H9 (cell line): ENCODE measurements around the gene DBNL. TPM values are rescaled to one million over a fixed set of nuclear protein-coding genes. Genes with fewer than 3 reads are reported as not detected.
A peak's percentile ranks its signal among the peaks of the same experiment; 100 is the strongest.
"Not testable (repeated sequence)": the region's sequence is repeated elsewhere in the genome, so short reads cannot be mapped to it uniquely, and the experiment has no call there.

ENCODE experiments used
- DNase-seq: peaks from one replicate; pipeline ENCODE4 v3.0.0-alpha.2; 2017
- H2AFZ ChIP-seq: one replicate; pipeline ENCODE4 v1.6.1; 2013; ENCODE audit warnings: mild to moderate bottlenecking, low read length, control low read depth, moderate library complexity
- H2AK5ac ChIP-seq: 2 replicates; pipeline ENCODE4 v1.6.1; 2013; ENCODE audit warnings: low read length, control low read depth, mixed read lengths; ENCODE audit not compliant: insufficient read length
- H2BK120ac ChIP-seq: one replicate; pipeline ENCODE4 v1.6.1; 2013; ENCODE audit warnings: low read depth, mild to moderate bottlenecking, low read length, control low read depth, inconsistent platforms; ENCODE audit not compliant: poor library complexity, severe bottlenecking
- H2BK12ac ChIP-seq: 2 replicates; pipeline ENCODE4 v1.6.1; 2013; ENCODE audit warnings: low read length, control low read depth, mixed read lengths, low read depth; ENCODE audit not compliant: insufficient read length
- H2BK15ac ChIP-seq: 2 replicates; pipeline ENCODE4 v1.6.1; 2013; ENCODE audit warnings: low read depth, low read length, control low read depth
- H2BK20ac ChIP-seq: one replicate; pipeline ENCODE4 v1.6.1; 2013; ENCODE audit warnings: low read depth, mild to moderate bottlenecking, low read length, control low read depth, inconsistent platforms; ENCODE audit not compliant: poor library complexity, severe bottlenecking
- H2BK5ac ChIP-seq: 2 replicates; pipeline ENCODE4 v1.6.1; 2013; ENCODE audit warnings: low read length, control low read depth, mixed read lengths; ENCODE audit not compliant: insufficient read length
- H3K14ac ChIP-seq: 2 replicates; pipeline ENCODE4 v1.6.1; 2013; ENCODE audit warnings: low read length, control low read depth; ENCODE audit not compliant: insufficient read depth
- H3K18ac ChIP-seq: 2 replicates; pipeline ENCODE4 v1.6.1; 2013; ENCODE audit warnings: low read depth, mild to moderate bottlenecking, mixed read lengths, low read length, control low read depth; ENCODE audit not compliant: insufficient read length
- H3K23ac ChIP-seq: 2 replicates; pipeline ENCODE4 v1.6.1; 2013; ENCODE audit warnings: low read length, control low read depth, mixed read lengths, low read depth; ENCODE audit not compliant: insufficient read length
- H3K23me2 ChIP-seq: 2 replicates; pipeline ENCODE4 v1.6.1; 2013; ENCODE audit warnings: low read depth, mild to moderate bottlenecking, mixed read lengths, low read length, control low read depth; ENCODE audit not compliant: insufficient read length, poor library complexity, severe bottlenecking
- H3K27ac ChIP-seq: 2 replicates; pipeline ENCODE4 v1.5.1; 2013; ENCODE audit warnings: low read length, control low read depth, mixed read lengths, low read depth; ENCODE audit not compliant: insufficient read length
- H3K27me3 ChIP-seq: 2 replicates; pipeline ENCODE4 v1.6.1; 2013; ENCODE audit warnings: low read length, control low read depth, inconsistent platforms; ENCODE audit not compliant: insufficient read depth
- H3K4ac ChIP-seq: 2 replicates; pipeline ENCODE4 v1.6.1; 2013; ENCODE audit warnings: low read depth, mild to moderate bottlenecking, control low read depth, inconsistent platforms, low read length, moderate library complexity
- H3K4me1 ChIP-seq: 2 replicates; pipeline ENCODE4 v1.6.1; 2013; ENCODE audit warnings: low read length, control low read depth, inconsistent platforms; ENCODE audit not compliant: insufficient read depth
- H3K4me2 ChIP-seq: 2 replicates; pipeline ENCODE4 v1.6.1; 2013; ENCODE audit warnings: low read length, control low read depth, mixed read lengths; ENCODE audit not compliant: insufficient read length, insufficient read depth
- H3K56ac ChIP-seq: 2 replicates; pipeline ENCODE4 v1.6.1; 2013; ENCODE audit warnings: low read depth, mild to moderate bottlenecking, mixed read lengths, low read length, control low read depth; ENCODE audit not compliant: insufficient read length
- H3K79me1 ChIP-seq: 2 replicates; pipeline ENCODE4 v1.6.1; 2013; ENCODE audit warnings: low read depth, mild to moderate bottlenecking, moderate library complexity, low read length, control low read depth, inconsistent platforms; ENCODE audit not compliant: insufficient read depth, poor library complexity, severe bottlenecking
- H3K79me2 ChIP-seq: 2 replicates; pipeline ENCODE4 v1.6.1; 2013; ENCODE audit warnings: low read length, control low read depth, inconsistent platforms; ENCODE audit not compliant: insufficient read depth
- H3K9ac ChIP-seq: 2 replicates; pipeline ENCODE4 v1.6.1; 2013; ENCODE audit warnings: low read length, control low read depth, mixed read lengths; ENCODE audit not compliant: insufficient read length; ENCODE audit errors: extremely low read depth
- H3K9me3 ChIP-seq: one replicate; pipeline ENCODE4 v1.6.1; 2013; ENCODE audit warnings: low read depth, low read length, inconsistent platforms; ENCODE audit not compliant: control insufficient read depth
- H3T11ph ChIP-seq: one replicate; pipeline ENCODE4 v1.6.1; 2013; ENCODE audit warnings: mild to moderate bottlenecking, low read length, control low read depth, inconsistent platforms
- H4K20me1 ChIP-seq: one replicate; pipeline ENCODE4 v1.6.1; 2013; ENCODE audit not compliant: control insufficient read depth, insufficient read length, insufficient read depth
- H4K5ac ChIP-seq: 2 replicates; pipeline ENCODE4 v1.6.1; 2013; ENCODE audit warnings: low read depth, mild to moderate bottlenecking, mixed read lengths, low read length, control low read depth; ENCODE audit not compliant: insufficient read length
- H4K8ac ChIP-seq: replicated peaks from 2 replicates; pipeline ENCODE4 v1.6.1; 2013; ENCODE audit warnings: low read length, control low read depth, mixed read lengths, low read depth; ENCODE audit not compliant: insufficient read length
- H4K91ac ChIP-seq: 2 replicates; pipeline ENCODE4 v1.6.1; 2013; ENCODE audit warnings: low read depth, mild to moderate bottlenecking, moderate library complexity, mixed read lengths, low read length, control low read depth; ENCODE audit not compliant: insufficient read length
- H3K27ac Mint-ChIP-seq, 3 experiments: 2 replicates in 2 of 3; 3 replicates in 1 of 3; pipeline ENCODE4 v1.8.0; 2020 to 2021; ENCODE audit warnings: mixed read lengths in 3 of 3, mild to moderate bottlenecking in 1 of 3, moderate library complexity in 1 of 3
- H3K27me3 Mint-ChIP-seq: 2 replicates; pipeline ENCODE4 v1.8.0; 2021; ENCODE audit warnings: low read depth, mild to moderate bottlenecking, moderate library complexity, mixed read lengths
- H3K36me3 Mint-ChIP-seq, 3 experiments: 2 replicates in 2 of 3; 3 replicates in 1 of 3; pipeline ENCODE4 v1.8.0; 2020 to 2021; ENCODE audit warnings: low read depth in 3 of 3, mixed read lengths in 3 of 3; ENCODE audit not compliant: insufficient read depth in 1 of 3
- H3K4me1 Mint-ChIP-seq, 2 experiments: 2 replicates each; pipeline ENCODE4 v1.8.0; 2020; ENCODE audit warnings: mixed read lengths in 2 of 2
- H3K4me3 Mint-ChIP-seq, 2 experiments: 2 replicates in 1 of 2; 3 replicates in 1 of 2; pipeline ENCODE4 v1.8.0; 2020 to 2021; ENCODE audit warnings: mild to moderate bottlenecking in 2 of 2, mixed read lengths in 2 of 2, moderate library complexity in 1 of 2
- H3K9me3 Mint-ChIP-seq, 2 experiments: 2 replicates in 1 of 2; 3 replicates in 1 of 2; pipeline ENCODE4 v1.8.0; 2020; ENCODE audit warnings: mild to moderate bottlenecking in 2 of 2, mixed read lengths in 2 of 2, moderate library complexity in 1 of 2
- CTCF ChIP-seq: fragments of 200-600 bp; sonication (generic); conservative IDR thresholded peaks from 3 replicates; pipeline ENCODE4 v1.8.0; 2021; ENCODE audit warnings: antibody characterized with exemption, mild to moderate bottlenecking
- WGBS: extraction: QIAGEN DNeasy Blood & Tissue Kit; methylation state at CpG from one replicate; pipeline ENCODE4 v1.1.7; 2013; ENCODE audit warnings: missing lambda C conversion rate, low lambda C conversion rate, mixed read lengths; ENCODE audit not compliant: insufficient read length; ENCODE audit errors: extremely low coverage; 5-methylcytosine and 5-hydroxymethylcytosine counted together
- total RNA-seq: library from RNA; stranded (reverse); gene quantifications from 2 replicates; pipeline ENCODE4 v1.2.1, GENCODE V29; 2021

DBNL gene
- total RNA-seq, 1 experiment from 2014 or later, result 51.3 TPM

- H2BK5ac ChIP-seq, H3K9ac ChIP-seq, H3K4me1 ChIP-seq, H4K5ac ChIP-seq, H3K18ac ChIP-seq, H3K4ac ChIP-seq, H3K14ac ChIP-seq, H2AK5ac ChIP-seq, H4K91ac ChIP-seq, H4K8ac ChIP-seq, DNase-seq, H3K9me3 Mint-ChIP-seq, H2BK12ac ChIP-seq, H3K27ac ChIP-seq, H3K27me3 ChIP-seq, H3K9me3 ChIP-seq, H2BK15ac ChIP-seq, H3K79me2 ChIP-seq, H2BK120ac ChIP-seq, H3K56ac ChIP-seq, H3T11ph ChIP-seq, H3K23ac ChIP-seq, H4K20me1 ChIP-seq, H3K36me3 Mint-ChIP-seq, H2BK20ac ChIP-seq, H3K27ac Mint-ChIP-seq, H3K79me1 ChIP-seq, H2AFZ ChIP-seq: not testable (repeated sequence)
- no CpG with 5 or more reads among the region's 46 CpGs for WGBS
- H3K4me1 Mint-ChIP-seq, result peaks cover 12 to 19% of the 10 kb centered on the region in 2 experiments
- peak overlapping the region; percentile 49 to 76; a peak in 3 of 5 replicates for H3K4me3 Mint-ChIP-seq
- H3K4me2 ChIP-seq, result peak overlapping the region; percentile 25
- peaks cover 14% of the 10 kb centered on the region for H3K23me2 ChIP-seq
- TF ChIP-seq CTCF, result 0 out of 3 replicates have a peak, but pooled peaks have one; percentile 24
- H3K27me3 Mint-ChIP-seq, result peaks cover 28% of the 10 kb centered on the region
These were observed 4.0 kb upstream of the DBNL start for GRCh38 chr7:44040493-44040891.
